Activated CD4-positive, alpha-beta T cell treated with anti-CD3 and anti-CD28 coated beads, Interleukin-2, amount 50 U/mL, for 24 hours (primary cell): ENCODE results near the gene GPR17.

Source experiments
- DNase-seq, 2 donors: peaks; one replicate each; pipeline ENCODE4 v3.0.0-alpha.2; 2020; ENCODE audit warnings: low read depth in 1 of 2, low spot score in 1 of 2

GPR17 gene

DNA sequence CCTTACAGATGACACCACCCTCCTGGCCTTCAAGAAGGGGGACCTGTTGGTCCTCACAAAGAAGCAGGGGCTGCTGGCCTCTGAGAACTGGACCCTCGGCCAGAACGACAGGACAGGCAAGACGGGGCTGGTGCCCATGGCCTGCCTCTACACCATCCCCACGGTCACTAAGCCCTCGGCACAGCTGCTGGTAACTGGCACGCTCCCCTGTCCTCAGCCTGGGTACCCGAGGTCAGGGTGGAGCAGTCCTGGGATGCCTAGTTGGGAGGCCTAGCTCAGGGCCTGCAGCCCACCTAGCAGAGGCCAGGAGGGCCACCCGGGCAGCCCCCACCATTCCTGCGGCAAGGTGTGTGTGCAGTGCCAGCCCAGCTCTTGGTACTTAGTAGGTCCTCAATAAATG is 16.3 kb upstream of the GPR17 start:
- no peak for DNase-seq

DNA sequence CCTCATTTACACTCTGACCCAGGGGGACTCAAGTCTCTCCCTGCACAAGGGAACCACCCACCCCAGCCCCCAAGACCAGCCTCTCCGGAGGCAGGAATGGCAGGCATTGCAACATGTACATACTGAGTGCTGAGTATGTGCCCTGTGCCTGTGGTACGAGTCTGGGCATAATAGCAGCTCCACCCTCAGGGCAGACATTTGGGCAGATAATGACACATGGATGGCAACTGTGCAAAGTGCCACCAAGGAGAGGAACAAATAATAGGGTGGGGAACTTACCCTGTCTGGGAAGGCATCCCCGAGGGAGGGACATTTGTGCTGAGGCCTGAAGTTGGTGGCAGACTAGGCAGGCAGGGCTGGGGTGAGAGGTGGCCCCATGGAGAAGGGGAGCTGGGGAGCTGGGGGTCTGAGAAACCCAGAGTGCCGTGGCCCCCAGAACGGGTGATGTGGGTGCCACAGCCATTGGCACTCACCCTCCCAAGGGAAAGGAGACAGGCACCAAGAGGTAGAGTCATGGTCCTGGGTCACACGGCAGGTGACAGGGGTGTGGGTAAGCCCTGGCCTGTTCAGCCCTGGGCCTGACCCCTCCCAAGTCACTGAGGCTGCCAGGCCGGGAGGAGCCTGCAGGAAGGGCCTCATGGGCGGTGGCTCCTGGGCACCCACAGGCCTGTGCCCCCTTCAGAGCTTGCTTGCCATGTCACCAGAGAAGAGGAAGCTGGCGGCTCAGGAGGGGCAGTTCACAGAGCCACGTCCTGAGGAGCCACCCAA is 15.7 kb upstream of the GPR17 start:
- DNase-seq = no peak

DNA sequence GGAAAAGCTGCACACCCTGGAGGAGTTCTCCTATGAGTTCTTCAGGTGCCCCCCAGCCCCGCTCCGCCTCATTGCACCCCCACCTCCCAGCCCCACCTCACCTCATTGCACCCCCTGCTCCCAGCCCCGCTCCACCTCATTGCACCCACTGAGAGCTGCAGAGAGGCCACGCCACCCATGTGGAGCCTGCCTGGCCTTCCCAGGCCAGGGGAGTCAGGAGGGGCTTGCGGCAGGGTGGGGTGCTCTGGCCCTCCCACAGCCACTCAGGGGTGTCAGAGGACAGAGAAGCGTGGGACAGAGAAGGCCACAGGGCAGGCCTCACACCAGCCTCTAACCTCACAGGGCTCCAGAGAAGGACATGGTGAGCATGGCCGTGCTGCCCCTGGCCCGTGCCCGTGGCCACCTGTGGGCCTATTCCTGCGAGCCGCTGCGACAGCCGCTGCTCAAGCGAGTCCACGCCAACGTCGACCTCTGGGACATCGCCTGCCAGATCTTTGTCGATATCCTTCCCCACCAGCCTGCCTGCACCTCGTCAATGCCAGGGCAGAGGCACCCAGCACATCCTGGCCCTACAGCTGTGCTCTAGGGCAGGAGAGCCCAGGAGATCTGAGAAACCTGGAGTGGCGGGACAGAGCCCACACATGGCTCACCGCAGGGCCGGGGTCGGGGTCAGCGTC is 15.0 kb upstream of the GPR17 start:
- DNase-seq = no peak

DNA sequence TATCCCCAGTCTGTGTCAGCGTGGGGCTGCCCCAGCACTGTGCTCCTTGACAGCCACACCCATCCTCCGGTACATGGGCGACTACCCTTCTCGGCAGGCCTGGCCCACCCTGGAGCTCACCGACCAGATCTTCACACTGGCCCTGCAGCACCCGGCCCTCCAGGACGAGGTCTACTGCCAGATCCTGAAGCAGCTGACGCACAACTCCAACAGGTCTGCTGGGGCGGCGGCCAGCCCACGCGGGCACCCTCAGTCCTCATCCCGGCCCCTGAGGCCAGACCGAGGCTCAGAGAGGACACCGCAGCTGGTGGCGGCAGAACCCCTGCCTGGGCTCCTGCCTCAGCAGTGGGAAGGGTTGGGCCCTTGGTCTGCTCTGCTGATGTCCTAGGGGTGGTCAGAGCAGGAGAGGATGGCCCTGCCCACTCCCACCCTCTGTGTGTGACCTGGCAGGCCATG is 14.4 kb upstream of the GPR17 start:
- DNase-seq = no peak

DNA sequence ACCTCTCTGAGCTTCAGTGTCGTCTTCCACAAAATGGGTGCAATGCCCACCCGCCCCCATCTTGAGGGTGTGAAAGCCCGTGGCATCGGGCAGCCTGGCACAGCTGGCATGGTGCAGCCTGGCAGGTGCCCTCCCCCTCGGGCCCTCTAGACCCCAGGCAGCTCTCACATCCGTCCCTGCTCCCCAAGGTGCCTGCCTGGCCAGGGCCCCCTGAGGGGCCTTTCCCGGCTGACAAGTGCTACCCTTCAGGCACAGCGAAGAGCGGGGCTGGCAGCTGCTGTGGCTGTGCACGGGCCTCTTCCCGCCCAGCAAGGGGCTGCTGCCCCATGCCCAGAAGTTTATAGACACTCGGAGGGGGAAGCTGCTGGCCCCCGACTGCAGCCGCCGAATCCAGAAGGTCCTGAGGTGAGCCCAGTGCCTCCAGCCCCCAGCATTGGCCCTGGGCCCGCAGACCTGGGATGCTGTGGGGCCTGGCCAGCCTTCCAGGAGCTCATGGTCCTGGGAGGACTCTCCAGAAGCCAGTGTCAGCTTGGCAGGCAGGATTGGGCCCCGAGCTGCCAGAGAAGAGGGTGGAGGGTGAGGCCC is 13.9 kb upstream of the GPR17 start:
- DNase-seq = no peak

DNA sequence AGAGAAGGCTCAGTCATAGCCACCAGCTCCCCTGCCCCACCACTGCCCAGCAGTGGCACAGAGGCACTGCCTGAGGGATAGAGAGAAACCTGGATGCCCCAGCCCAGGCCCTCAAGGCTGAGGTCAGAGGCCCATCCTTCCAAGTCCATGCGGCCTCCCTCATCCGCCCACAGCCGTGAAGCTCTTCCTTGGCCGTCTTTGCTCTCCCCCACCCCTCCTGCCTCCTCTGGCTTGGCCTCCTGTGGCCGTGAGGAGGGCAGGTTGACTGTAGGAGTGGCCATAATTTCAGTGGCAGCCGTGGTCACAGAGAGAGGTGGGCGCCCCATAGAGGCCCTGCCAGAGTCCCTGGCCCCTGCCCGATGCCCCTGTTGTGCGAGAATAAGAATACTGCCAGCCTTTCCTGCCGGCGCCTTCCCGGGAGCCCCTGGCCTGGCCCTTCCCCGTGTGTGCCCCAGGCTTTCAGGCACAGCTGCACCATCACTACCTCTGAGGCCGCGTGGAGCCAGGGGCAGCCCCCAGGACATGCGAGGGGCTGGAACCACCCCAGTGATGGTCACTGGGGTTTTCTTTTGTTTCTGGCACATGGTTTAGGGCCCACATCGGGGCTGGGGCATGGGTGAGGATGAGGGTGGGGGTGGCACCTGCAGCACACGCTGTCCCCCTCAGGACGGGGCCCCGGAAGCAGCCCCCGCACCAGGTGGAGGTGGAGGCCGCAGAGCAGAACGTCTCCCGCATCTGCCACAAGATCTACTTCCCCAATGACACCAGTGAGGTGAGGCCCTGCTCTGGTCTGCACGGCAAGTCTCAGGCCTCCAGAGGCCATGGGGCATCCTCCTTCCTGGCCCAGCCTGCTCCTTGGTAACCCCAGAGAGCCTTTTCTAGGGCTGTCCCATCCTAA is 13.1 kb upstream of the GPR17 start:
- no peak for DNase-seq

DNA sequence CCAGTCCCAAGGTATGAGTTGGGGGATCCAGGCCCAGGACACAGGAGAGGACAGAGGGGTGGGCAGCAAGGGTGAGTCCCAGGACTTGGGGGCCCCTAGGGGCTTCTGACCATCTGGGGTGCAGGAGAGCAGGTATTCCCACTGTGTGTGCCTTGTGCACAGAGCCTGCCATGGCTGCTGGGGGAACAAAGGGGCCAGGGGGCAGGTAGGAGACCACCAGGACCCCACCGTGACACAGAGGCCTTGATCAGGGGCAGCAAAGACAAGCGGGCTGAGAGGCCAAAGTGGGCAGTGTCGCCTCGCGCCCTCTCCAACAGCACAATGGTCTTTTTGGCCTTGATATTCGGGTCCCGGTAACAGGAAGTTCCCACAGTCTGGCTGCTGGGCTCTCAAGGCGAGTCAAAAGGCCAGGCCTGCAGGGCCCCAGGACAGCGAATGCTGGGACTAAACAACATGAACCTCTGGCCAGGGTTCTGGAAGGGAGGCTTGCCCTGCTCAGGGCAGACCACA is 12.3 kb upstream of the GPR17 start:
- DNase-seq = no peak

DNA sequence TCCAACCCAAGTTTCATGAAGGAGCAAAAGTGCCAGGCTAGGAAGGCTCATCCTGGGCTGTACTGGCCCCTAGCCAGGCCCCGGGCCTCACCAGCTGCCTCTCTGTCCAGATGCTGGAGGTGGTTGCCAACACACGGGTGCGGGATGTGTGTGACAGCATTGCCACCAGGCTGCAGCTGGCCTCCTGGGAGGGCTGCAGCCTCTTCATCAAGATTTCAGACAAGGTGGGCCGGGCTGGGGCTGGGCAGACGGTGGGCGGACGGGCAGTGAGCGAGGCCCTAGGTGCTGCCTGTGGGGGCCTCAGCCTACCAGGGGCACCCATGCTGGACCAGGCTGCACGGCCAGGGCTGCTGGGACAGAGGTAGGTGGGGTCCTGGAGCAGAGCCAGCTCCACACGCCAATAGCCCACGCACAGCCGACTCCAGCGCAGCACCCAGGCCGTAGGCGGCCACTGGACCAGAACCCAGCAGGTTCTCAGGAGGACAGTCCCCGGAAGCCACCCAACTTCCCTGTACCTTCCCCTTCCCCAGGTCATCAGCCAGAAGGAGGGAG is 11.8 kb upstream of the GPR17 start:
- no peak for DNase-seq

DNA sequence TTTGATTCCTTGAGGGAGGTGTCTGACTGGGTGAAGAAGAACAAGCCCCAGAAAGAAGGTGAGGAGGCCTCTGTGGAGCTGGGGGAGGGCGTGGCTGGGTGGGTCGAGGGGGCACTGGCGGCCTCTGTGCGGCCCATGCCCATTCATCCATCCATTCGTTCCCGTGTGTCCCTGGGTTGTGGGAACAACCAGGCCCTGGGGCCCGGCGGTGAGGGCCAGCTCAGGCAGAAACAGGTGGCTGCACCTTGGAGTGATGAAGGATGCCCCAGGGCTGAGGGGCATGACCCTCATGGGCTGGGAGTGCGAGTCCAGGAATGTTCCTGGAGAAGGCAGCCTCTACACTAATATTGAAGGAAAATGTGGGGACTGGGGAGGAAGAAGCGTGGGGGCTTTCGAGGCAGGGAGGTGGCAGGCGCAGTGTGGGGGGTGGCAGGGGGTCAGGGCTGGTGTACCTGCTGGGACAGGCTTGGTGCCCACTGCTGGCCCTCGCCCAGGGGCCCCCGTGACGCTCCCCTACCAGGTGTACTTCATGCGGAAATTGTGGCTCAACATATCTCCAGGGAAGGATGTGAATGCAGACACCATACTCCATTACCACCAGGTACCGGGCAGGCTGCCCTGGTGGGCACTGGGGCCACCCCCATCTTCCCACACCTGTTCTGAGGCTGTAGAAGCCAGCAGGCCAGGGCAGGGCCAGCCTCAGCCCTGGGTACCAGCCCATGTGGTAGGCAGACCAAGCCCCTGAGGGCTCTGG is 11.2 kb upstream of the GPR17 start:
- DNase-seq = no peak

DNA sequence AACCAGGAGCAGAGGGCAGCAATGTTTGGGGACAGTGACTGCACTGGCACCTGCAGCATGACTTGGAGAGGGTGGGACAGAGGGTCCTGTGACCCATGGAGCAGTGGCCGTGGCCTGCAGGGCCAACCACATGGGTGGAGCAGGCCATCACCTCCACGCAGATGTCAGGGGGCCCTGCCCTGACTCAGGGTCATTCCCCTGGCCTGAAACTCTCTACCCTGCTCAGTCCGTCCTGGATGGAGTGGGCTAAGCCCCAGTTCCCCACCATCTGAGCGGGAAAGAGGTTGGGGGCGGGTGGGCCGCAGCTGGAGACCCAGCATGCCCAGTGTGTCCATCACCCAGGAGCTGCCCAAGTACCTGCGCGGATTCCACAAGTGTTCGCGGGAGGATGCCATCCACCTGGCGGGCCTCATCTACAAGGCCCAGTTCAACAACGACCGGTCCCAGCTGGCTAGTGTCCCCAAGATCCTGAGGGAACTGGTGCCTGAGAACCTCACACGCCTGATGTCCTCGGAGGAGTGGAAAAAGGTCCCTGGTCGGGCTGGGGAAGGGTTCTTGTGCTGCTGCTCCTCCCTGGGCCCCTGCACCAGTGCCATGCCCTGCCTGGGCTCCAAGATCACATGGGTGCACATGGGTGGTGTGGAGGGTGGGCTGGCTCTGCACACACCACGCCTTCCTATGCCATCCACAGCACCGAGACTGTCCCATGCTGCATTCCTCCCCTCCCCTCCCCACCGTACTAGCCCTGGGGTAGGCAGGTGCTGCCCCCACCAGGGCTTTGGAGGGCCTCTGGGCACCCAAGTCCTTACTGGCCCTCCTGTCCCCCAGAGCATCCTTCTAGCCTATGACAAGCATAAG is 10.3 kb upstream of the GPR17 start:
- DNase-seq = no peak

DNA sequence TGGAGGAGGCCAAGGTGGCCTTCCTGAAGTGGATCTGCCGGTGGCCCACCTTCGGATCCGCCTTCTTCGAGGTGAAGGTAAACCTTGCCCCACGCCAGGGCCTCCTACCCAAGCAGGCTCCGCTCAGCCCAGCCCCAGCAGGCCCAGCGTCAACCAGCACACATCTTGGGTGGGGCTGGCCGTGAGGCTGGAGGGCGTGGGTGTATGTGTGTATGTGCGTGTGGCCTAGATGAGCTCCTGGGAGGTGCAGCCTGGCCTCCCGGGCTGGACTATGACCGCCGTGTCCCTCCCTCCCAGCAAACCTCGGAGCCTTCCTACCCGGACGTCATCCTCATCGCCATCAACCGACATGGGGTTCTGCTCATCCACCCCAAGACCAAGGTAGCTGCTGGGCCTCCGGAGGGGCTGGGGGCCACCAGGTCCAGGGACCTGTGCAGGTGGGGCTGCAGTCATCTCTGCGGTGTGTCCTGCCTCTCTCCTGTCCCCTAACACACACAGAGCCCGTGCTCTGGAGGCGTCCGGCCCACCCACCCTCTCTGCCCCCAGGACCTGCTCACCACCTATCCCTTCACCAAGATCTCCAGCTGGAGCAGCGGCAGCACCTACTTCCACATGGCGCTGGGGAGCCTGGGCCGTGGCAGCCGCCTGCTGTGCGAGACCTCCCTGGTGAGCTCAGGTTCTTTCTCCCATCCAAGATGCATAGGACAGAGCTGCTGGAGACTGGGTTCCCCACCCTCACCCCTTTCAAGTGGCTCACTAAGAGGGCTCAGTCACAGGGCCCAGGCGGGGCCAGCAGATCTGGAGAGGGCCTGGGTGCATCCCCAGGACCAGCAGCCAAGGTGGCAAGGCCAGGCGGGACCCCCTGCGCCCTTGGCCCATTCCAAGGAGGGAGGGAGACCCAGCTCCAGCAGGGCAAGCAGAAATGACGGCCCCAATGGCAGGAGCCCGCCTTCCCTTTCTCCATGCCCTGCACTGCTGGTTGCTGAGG is 9.4 kb upstream of the GPR17 start:
- DNase-seq = no peak

DNA sequence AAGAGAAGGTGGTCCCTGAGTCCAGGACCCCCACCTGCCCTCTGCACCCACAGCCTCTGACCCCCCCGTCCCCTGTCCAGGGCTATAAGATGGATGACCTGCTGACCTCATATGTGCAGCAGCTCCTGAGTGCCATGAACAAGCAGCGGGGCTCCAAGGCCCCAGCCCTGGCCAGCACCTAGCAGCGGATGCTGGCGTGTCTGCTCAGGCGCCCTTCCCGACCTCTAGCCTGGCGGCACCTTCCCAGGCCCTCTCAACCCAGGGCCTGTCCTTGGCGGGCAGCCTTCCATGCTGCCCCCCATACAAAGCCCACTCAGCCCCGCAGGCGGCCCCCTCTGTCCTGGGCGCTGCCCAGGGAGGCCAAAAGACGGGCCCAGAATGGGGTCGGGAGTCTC is 8.7 kb upstream of the GPR17 start:
- no peak for DNase-seq

DNA sequence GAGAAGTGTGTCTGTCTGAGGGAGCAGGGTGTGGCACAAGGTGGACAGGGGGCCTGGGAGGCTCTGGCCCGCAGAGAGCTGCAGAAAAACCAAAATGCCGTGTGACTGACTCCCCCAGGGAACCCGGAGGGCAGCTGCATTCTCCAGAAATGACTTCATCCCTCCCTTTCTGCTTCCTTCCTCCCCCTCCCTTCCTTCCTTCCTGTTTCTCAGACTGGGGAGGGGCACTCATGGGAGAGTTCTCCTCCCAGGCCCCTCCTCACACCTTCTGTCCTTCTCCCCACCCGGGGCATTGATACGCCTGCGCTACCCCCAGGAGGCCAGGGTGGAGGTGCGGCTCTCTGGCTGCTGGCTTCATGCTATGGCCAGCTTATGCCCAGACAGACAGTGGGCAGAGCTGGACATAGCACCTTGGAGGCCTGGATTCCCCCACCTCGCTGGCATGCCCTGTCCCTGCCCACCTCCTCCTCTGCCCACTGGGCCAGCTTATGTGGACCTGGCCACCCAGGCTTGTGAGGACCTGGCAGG is 8.2 kb upstream of the GPR17 start:
- DNase-seq = no peak

DNA sequence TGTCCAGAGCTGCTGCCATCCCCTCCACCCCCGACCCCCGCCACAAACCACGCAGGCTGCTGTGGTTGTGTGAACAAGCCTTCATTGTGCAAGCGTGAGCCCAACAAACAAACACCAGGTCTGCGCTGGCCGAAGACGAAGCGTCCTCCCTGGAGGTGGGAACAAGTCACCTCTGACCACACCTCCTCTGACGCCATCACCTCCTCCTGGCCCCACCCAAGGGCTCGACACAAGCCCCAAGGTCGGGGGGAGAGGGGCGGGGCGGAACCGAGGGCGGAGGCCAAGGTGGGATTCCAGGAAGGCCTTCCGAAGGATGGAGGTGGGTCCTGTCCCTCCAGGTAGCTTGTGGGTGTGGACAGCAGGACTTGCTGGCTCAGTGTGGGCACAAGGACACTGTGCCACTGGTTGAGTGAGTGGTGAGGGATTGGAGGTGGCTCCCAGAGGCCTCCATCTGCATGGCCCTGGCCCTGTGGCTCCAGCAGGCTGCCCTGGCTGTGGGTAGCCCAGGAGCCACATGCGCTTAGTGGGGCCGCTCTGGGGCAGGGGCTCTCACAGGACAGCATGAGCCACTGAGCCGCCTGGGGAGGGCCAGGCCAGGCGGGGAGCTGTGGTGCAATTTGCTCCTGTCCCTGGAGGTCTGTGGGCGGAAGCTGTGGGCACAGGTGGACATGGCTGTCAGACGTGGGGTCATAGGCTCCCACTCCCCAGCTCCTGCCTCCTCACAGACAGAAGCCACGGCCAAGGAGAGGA is 7.4 kb upstream of the GPR17 start:
- no peak for DNase-seq

DNA sequence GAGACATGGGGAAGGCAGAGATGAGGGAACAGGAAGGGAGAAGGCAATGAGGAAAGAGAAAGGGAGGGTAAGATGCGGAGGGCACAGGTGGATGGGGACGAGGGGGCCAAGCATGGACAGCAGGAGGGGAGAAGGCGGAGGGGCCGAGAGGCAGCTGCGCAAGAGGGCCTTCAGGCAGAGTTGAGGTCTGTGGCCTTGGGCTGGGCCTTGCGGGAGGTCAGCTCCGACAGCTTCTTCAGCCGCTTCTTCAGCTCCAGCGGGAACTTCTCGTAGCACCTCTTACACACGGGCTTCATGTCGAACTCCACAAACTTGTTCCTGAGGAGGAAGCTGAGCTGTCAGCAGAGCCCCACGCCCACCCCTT is 6.9 kb upstream of the GPR17 start:
- no peak for DNase-seq

DNA sequence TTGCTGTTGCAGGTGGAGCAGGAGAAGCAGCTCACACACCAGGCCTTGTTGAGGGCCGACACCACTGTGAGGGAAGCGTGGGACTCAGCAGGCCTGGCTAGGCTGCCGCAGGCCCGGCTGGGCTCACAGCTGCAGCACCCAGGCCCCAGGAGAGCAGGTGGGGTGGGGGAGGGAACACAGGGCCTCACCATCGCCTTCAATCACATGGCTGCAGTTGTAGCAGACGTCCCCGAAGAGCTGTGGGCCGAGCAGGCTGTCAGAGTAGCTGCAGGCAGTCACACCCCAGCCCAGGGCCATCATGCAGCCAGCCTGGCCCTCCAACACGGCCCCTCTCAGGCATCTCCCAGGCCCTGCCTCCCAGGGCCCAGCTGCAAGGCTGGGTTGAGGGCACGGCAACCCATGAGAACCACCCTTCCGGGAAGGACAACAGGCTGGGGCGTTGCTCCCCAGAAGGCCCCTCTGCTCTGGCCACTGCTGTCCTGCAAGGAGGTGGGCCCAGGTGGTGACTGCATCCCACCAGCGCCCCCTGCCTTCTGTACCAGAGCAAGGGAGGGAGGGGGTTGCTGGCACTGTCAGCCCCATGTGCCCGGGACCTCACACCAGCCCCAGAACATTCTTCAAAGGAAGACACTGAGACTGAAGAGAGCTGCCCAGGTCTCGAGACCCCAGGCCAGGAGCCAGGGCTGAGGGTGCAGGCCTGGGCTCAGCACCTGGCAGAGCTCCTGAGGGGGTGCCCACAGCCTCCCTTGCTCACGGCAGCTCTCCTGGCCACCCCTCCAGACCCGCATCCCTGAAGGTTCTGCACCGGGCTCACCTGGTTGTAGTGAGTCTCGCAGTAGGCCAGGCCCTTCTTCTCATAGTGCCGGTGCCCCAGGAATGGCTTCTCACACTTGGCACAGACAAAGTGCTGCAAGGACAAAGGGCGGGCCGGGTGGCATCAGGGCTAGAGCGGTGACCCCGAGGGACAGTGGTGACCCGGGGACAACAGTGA is 5.6 kb upstream of the GPR17 start:
- DNase-seq = no peak
